Right ventricle myocardium superior (tissue), 1 donor: ENCODE measurements around the gene CSMD2. TPM values are rescaled to one million over a fixed set of nuclear protein-coding genes. Genes with fewer than 3 reads are reported as not detected.

Experiments
- ATAC-seq: fragments of 200-7000 bp; cut with Tn5 transposase; one replicate; pipeline ENCODE4 v1.9.1; 2020; ENCODE audit warnings: mild to moderate bottlenecking; ENCODE audit not compliant: poor library complexity
- DNase-seq: peaks from one replicate; pipeline ENCODE4 v3.0.0-alpha.2; 2020
- intact Hi-C: fragments of 100-400 bp; cut with DNase I; formaldehyde crosslinking; loops from one replicate; pipeline ENCODE4 v1.11.2; 2022
- total RNA-seq: library from RNA; stranded (reverse); fragmentation: NEBNext Ultra II Directional; extraction: Animal tissue kit (Norgen Biotek cat#: 25700); gene quantifications from one replicate; pipeline ENCODE4 v1.2.1, GENCODE V29; 2021
- donor health status: DM: no; HTN: yes; CAD: no; lungs with severe emphysema.

The CSMD2 gene
- total RNA-seq, 1 donor from 2014 or later: 0.40 TPM

DNA sequence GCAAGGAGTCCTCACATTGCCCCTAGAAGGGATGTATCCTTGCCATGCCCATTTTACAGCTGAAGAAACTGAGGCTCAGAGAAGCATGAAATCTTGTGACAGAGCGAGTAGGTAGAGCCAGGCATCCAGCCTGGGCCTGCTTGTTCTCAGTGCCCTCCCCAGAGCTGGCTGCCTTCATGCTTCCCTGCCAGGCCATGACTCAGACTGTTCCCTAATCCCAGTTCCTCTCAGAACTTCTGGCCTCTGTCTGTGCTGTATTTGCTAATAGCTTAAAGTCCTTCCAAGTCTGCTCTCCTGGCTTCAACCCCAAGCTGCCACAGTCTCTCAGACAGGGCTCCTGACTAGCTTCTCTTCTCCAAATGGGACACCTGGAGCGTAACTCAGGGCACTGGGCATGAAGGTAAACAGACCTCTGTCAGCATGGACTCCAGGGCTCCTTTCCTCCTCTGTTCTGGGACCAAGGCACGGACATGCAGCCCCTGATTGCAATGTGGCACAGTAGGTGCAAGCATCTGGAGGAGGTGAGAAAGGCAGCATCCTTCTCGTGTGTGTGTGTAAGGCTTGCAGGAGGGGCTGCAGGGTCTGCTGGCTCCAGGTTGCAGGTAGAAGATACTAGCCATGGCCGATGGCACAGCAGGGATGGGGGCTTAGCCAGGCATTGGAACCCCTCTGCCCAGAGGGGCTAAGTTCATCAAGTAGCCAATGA is 178.5 kb downstream of the CSMD2 start:
- DNase-seq (peak; percentile 80), ATAC-seq (peak; percentile 94)
- intact Hi-C loops: no loop called here

DNA sequence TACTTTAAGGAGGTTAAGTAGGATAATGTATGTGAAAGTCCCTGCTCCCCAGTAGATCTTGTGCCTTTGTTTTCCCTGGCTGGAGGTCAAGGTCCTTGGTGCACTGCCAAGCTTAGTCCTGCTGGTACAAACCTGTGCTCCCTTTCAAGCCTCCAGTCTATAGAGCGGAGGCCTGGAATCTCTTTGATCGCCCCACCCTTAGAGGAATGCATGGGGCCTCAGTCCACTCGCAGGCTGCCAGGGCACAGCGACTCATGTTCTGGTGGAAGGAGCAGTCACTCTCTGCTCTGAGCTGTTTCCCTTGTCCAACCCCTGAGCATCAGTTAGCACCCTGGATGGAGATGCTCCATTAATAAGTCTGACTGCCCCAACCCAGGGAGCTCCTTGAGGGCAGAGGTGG is 179.4 kb downstream of the CSMD2 start:
- DNase-seq: no peak

DNA sequence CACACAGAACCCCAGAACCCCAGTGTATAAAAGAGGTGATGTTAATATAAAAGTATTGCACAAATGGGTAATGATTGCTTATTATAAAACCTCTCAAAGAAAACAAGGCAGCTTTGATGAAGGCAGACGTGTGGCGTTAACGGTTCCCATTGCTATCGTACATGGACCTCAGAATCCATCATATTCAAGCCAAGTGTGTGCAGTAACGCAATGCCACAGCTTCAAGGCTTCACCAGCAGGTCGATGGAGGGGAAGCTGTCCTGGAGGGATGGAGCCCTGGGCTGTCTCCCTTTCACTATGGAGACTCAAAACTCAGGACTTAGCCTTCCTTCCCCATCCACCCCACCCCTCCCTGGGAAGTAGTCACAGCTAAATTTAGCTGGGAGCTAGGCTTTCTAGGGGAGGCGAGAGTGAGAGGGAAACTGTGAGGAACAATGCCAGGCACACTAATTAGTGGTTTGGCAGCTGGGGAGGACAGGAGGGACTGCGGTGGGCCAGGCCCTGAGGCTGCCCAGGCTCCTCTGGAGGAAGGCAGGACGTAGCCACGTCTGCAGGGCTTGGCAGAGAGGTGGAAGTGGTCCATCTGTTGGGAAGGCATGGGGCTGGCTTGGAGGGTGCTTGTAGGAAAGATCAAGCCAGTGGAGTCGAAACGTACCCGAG is 180.0 kb downstream of the CSMD2 start:
- intact Hi-C loops: no loop called here
- DNase-seq (no peak), ATAC-seq (peak; percentile 71)

More for the DNA sequence above, 179.4 kb downstream of the CSMD2 start:
- ATAC-seq: peak; percentile 17
- intact Hi-C loops: no loop called here

DNA sequence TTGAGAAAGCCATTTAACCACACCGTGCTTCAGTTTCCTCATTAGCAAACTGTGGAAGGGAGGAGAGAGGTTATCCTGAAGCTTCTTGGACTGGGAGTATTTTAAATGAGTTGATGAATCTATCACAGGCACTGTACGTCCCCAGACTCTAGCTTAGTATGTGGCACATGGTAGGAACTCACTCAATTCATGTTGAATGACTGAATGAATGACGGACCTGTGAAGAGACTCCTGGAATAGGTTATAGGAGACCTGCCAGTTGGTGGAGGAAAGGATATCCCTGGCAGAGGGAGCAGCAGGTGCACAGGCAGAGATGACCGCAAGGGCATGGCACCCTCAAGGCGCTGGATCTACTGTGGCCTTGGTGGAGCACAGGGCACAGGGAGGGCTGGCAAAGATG is 182.6 kb downstream of the CSMD2 start:
- DNase-seq: no peak
- ATAC-seq: no peak
- intact Hi-C loops: no loop called here

DNA sequence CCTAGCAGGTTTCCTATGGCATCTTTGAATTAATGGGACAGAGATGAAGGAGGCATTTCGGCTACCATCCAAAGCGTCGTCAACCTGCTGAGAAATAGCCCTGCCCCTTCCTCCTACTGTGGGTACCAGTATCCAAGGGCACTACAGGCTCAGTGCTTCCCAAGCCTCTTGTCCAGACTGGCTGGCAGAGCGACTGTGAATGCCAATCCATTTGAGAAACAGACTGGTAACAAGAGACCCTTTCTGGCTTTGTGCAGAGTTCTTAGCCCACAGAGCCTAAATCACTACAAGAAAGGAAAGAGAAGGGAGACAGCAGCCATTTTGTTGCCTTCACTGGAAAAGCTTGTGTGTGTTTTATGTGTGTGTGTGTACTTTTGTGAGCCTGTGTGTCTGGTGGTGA is 185.7 kb downstream of the CSMD2 start:
- DNase-seq: no peak
- intact Hi-C loops: no loop called here
- no peak for ATAC-seq

DNA sequence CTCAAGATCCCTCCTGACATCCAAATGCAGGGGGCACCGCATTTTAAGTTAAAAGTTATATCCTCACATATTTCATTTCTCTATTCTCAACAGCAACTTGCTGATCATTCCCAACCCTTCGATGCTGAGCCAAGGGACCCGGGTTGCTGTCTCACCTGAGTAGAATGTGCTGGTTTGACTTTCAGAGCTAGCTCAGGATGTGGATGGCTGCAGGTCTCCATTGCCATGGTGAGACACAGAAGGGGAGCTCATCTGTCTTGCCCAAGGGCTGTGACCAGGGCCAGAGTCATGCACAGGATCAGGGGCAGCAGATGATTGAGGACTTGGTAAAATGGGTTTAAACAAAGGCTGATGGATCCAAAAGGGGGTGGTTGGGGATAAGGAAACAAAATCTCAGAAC is 189.1 kb downstream of the CSMD2 start:
- no peak for DNase-seq
- no peak for ATAC-seq
- intact Hi-C loops: no loop called here

DNA sequence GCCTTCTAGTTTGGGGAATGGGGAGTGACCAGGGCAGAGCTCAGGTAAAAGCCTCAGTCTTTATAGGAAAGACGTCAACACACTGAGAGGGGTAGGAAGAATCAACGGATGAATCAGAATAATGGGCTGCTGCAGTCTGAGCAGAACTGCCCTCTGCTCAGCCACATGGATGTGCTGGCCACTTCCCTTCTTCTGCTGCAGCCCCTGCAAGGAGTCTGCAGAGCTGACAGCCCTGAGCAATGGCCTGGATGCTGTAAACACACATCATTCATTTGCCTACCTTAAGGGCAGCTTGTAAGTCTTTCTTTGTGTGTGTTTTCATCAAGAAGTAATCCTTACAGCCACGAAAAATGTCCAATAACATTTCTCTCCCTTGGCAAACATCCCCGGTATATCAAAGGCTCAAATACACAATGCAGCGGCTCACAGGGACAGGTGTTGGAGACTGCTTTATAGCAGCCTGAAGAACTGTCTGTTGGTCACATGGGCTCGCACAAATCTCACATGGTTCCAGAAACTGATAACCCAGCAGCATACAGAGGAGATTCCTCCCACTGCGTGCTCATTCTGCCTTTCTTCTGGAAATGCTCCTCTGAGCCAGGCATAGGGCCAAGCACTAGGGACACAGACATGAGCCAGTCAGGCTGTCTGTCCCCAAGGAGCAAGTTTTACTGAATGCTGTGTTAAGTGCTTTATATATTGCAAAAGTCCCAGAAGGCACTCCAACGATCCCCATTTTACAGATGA is 191.1 kb downstream of the CSMD2 start:
- ATAC-seq: peak; percentile 38
- DNase-seq: peak; percentile 44
- intact Hi-C loops: no loop called here

DNA sequence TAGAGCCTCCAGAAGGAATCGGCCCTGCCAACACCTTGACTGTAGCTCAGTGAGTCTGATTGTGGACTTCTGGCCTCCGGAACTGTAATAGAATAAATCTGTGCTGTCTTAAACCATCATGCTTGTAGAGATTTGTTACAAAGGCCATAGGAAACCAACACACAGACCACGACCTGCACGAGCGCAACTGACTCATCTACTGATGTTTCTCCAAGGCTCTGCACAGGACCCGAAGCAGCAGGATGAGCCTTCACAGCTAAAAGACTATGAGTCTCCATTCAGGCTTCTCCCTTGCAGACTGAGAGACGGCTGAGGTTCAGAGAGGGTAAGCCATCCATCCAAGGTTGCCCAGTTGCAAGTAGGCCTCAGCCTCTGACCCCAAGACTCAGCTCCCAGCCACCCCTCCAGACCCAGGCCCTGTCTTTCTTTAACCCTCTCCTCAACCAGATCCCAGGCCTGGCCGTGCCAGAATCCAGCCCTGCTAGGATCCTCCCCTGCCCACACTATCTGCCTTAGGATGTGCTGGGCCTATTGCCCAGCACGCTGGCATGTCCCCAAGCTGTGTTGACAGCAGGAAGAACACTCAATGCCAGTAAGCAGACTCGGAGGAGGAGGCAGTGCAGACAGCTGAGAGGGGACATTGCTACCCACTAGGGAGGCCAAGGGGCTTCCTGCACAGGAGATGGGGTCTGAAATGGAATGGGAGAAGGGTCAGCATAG is 192.2 kb downstream of the CSMD2 start:
- intact Hi-C loops: no loop called here
- ATAC-seq (peak; percentile 96), DNase-seq (peak; percentile 86)

DNA sequence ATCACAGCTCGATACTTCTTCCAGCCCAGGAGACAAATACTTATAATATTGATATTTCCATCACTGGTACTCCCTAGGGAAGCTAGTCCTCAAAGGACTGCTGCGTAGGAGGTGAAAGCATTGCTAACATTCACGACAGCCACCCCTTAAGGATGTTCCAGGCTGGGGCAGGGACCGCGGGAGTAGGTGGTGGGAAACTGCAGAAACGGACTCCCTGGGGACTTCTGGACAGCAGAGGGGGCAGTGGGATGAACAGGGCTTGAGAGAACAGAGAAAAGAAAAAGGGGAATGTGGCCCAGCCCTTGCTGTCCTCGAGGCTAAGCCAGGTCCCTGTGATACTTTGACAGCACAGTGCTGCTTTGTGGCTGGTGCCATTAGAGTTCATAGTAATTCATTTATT is 193.1 kb downstream of the CSMD2 start:
- no peak for ATAC-seq
- intact Hi-C loops: no loop called here
- DNase-seq: no peak

DNA sequence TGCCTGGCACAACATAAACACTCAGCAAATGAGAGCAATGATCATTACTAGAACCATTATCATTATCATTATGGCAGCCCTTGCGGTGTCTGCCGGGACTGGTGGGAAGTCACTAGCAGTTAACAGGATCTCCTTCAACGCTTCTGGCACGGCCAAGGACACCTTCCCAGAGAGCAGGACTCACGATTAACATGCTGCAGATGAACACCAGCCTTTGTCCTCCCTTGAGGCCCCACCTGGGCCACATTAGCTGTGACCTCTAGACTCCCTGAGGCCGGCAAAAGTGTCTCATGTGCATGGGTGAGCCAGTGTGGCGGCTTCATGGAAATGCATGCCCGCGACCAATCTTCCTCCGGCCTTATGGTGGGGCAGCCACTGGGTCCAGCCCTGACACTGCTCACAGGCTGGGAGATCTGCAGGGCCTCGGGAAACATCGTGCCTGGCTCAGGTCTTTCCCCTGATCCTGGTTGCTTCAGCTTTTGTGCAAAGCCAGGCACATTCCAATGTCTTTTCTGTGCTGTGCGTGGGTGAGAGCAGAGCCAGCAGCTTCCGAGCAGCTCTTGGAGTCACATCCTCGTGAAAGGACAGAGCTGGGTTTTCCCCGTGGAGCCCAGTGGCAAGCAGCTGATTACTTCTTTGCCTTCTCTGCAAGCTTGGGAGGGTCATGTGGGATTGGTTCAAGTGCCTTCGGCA is 193.9 kb downstream of the CSMD2 start:
- DNase-seq: peak; percentile 43
- no peak for ATAC-seq
- intact Hi-C loops: no loop called here

DNA sequence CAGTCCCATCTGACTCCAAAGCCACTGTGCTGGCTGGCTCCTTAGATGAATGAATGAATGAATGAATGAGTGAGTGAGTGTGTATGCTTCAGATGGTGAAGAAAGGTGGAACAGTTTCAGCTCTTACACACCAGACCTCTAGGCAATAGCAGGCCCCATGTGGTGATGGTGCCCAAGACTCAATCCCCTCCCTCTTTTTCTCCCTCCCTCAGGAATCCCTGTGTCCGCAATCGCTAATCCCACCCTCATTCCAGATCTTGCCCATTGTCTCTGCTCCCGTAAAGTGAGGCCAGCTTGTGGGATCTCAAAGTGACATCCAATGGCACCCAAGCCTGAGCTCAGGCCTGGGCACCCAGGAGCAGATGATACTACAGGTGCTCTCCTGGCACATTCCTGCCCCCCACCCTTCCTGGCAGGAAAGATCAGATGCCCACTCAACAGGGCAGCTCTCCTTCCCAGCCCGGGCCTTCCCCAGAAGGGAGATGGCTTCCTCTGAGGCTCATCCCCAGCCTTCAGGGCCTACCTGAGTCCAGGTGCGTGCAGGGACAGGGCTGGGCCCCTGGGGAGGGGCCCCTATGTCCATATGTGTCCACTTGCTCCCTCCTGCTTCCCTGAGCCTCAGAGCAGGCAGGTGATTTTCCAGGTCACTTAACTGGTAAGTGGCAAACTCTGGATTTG is 194.7 kb downstream of the CSMD2 start:
- intact Hi-C loops: no loop called here
- DNase-seq (no peak), ATAC-seq (no peak)

DNA sequence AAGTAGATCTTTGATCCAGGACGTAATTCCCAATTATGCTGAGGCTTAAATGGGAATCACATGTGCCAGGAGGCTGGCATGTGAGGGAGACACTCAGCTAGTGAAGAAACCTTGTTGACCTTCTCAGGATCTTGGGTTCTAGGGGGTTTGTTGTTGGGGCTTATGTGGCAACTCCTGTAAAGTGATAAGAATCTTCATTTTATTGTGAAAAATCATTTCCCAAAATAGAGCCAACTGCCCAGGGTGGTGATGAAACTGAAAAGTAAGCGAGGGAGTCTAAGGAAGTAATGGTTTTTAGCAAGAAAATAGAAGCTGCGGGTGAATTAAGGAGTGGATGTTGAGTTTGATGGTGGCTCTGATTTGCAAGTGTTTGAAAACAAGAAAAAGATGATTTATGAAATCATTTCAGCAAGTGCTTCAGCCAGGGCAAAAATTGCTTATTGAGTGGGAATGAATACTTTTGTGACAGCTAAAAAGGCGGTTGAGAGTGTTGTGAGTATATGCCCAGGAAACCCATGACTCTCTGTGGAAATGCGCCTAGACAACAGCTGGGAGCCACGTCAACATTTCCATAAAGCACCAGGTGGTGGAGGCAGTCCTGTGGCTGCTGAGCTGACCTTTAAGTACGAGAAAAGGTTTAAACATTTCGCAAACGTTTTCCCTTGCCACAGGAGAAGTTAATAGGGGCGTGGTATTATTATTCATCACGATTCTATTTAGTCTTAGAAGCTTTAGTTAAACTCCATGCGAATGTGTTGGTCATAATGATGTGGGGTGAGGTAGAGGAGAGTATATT is 198.5 kb downstream of the CSMD2 start:
- intact Hi-C loops: no loop called here
- DNase-seq (no peak), ATAC-seq (no peak)

DNA sequence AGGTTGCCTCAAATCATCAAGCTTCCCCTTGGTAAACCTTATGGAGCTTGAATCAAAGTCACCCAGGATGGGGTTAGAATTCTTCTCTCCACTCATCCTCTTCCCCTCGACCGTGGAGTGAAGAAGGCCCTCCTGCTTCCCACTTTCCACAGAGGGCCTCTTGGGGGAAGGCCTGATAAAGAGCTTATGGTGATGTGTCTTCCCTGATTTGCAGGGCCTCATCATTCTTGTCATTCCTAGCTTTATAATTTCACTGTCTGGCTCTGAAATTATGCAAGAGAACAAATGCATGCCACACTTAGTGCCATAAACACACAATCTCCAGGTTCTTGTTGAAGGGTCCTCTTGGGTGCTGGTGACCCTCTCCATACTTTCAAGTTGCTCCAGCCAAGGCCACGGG is 199.9 kb downstream of the CSMD2 start:
- DNase-seq: no peak
- intact Hi-C loops: no loop called here
- no peak for ATAC-seq

DNA sequence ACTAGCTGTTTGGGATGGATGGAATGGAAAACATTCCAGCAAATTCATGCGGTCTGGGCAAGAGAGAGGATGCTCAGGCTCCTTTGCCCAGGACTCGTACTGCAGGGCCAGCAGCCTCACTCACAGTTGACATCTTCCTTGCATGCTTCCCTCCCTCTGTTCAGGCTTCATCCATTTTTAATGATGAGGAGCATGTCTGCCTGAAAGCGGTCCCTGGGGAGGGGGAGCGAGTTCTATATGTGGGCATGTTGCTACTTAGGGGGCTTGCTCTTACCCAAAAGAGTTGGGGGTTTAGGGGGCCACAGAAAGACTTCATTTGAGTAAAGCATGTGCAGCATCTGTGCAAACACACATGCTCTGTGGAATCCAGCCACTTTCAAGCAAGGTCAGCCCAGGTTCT is 203.0 kb downstream of the CSMD2 start:
- intact Hi-C loops: no loop called here
- DNase-seq (no peak), ATAC-seq (no peak)

DNA sequence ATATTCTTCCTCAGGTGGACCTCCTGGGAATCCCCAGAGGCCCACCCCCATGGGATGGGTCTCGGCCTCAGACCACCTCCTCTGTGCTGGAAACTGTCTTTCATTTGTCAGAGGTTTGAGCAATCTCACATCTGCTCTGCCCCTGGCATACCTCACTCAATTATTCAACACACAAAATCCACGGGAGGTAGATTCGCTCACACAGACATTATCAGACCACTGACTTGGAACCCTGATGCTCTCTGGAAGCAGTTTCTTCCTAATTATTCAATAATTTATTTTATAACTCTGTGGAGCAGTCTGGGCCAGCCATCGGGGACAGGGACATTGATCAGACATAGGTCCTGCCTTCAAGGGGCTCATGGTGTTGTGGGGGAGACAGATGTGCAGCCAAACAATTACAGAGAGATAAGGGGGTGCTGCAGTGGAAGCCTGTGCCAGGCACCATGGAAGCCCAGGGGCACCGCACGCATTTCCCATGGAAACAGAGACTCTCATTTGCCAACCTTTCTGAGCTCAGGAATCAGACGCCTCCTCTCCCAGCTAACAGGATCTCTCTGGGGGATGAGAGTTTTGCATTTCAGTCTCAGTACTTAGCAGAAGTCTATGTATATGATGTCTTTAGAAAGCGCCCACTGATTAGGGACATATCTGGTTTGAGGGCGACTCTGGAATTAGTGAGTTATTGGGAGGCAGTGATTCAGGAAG is 204.7 kb downstream of the CSMD2 start:
- intact Hi-C loops: no loop called here
- DNase-seq: no peak
- ATAC-seq: no peak

DNA sequence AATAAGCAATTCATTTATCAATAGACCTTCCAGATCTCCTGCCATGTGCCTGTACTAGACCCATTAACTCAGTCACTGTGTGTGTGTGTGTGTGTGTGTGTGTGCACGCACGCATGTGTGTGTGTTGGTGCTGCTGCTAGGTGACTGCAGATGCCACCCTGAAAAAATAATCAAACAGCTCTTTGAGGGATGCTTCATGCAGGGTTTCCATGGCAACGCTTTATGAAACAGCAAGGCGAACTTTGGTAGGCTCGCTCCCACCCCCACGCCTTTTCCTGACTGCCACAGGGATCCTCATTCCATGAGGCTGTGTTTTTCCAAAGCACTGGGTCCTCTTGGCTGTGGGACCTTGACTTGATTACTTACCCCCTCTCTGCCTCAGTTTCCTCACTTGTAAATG is 207.2 kb downstream of the CSMD2 start:
- intact Hi-C loops: no loop called here
- ATAC-seq (no peak), DNase-seq (no peak)

DNA sequence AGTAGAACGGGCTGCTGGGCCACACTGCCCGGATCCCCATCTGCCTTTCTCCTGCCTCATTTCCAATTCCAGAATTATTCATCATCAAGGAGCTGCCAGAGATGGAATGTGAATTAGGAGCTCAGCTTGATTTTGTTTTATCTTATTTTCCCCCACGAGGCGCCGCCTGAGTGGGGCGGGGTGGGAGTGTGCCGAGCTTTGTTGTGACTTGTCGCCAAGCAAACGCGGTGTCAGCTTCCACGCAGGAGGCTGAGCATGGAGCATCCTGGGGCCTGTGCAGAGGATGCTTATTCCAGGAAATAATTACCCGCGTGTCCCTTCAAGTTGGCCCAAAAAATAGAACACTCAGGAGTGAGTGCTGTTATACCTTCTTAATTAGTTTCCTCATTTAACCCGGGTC is 209.9 kb downstream of the CSMD2 start:
- intact Hi-C loops: no loop called here
- ATAC-seq (no peak), DNase-seq (no peak)
